Liver (tissue), 9 donors: ENCODE results near the gene NTN1. TPM values are rescaled to one million over a fixed set of nuclear protein-coding genes. Genes with fewer than 3 reads are reported as not detected.

Experiments
- DNase-seq: peaks from one replicate; pipeline ENCODE4 v3.0.0-alpha.2; 2017; ENCODE audit warnings: low spot score
- H3K27ac ChIP-seq, 2 donors: one replicate each; pipeline ENCODE4 v1.7.0; 2013; ENCODE audit warnings: inconsistent platforms in 2 of 2, low read length in 2 of 2, control low read depth in 1 of 2, low read depth in 1 of 2, mild to moderate bottlenecking in 1 of 2
- H3K27me3 ChIP-seq, 4 donors: one replicate each; pipeline versions ENCODE4 v1.6.1 to v1.7.0; 2013; ENCODE audit warnings: low read length in 3 of 4, inconsistent platforms in 1 of 4, mild to moderate bottlenecking in 1 of 4, moderate library complexity in 1 of 4; ENCODE audit not compliant: control insufficient read depth in 4 of 4, insufficient read depth in 4 of 4
- H3K36me3 ChIP-seq, 4 donors: one replicate each; pipeline versions ENCODE4 v1.6.1 to v1.7.0; 2013; ENCODE audit warnings: low read length in 3 of 4, mild to moderate bottlenecking in 3 of 4, low read depth in 1 of 4, moderate library complexity in 1 of 4; ENCODE audit not compliant: control insufficient read depth in 4 of 4, insufficient read depth in 3 of 4
- H3K4me1 ChIP-seq, 4 donors: one replicate each; pipeline versions ENCODE4 v1.6.1 to v1.7.0; 2013; ENCODE audit warnings: low read length in 3 of 4, mild to moderate bottlenecking in 3 of 4, moderate library complexity in 1 of 4; ENCODE audit not compliant: control insufficient read depth in 4 of 4, insufficient read depth in 4 of 4
- H3K4me3 ChIP-seq, 3 donors: one replicate each; pipeline versions ENCODE4 v1.6.1 to v1.7.0; 2013; ENCODE audit warnings: low read length in 3 of 3, control low read depth in 1 of 3, low read depth in 1 of 3, mild to moderate bottlenecking in 1 of 3
- H3K9ac ChIP-seq, 2 donors: one replicate each; pipeline ENCODE4 v1.7.0; 2013; ENCODE audit warnings: low read length in 2 of 2, mild to moderate bottlenecking in 2 of 2, moderate library complexity in 2 of 2, control low read depth in 1 of 2, low read depth in 1 of 2
- H3K9me3 ChIP-seq, 4 donors: one replicate each; pipeline versions ENCODE4 v1.6.1 to v1.7.0; 2013; ENCODE audit warnings: low read length in 3 of 4; ENCODE audit not compliant: control insufficient read depth in 4 of 4
- ATF3 ChIP-seq: IDR thresholded peaks from 2 replicates; pipeline ENCODE4 v1.6.1; 2016; ENCODE audit warnings: antibody characterized with exemption
- FOXA1 ChIP-seq: IDR thresholded peaks from 2 replicates; pipeline ENCODE4 v1.6.1; 2016; ENCODE audit warnings: antibody characterized with exemption
- GABPA ChIP-seq, 2 donors: IDR thresholded peaks in 1 of 2; conservative IDR thresholded peaks in 1 of 2; 2 replicates each; pipeline ENCODE4 v1.6.1; 2016; ENCODE audit warnings: antibody characterized with exemption in 2 of 2, mild to moderate bottlenecking in 1 of 2, moderate library complexity in 1 of 2
- HNF4A ChIP-seq, 2 donors: conservative IDR thresholded peaks; 2 replicates each; pipeline ENCODE4 v1.6.1; 2016; ENCODE audit warnings: antibody characterized with exemption in 2 of 2, mild to moderate bottlenecking in 2 of 2
- HNF4G ChIP-seq: IDR thresholded peaks from 2 replicates; pipeline ENCODE4 v1.6.1; 2016; ENCODE audit warnings: antibody characterized with exemption
- JUND ChIP-seq, 2 donors: IDR thresholded peaks; 2 replicates each; pipeline ENCODE4 v1.6.1; 2016; ENCODE audit warnings: antibody characterized with exemption in 2 of 2
- NR2F2 ChIP-seq: IDR thresholded peaks from 2 replicates; pipeline ENCODE4 v1.6.1; 2016; ENCODE audit warnings: antibody characterized with exemption
- RAD21 ChIP-seq, 2 donors: IDR thresholded peaks; 2 replicates each; pipeline ENCODE4 v1.6.1; 2016; ENCODE audit warnings: antibody characterized with exemption in 2 of 2, mild to moderate bottlenecking in 2 of 2
- REST ChIP-seq: IDR thresholded peaks from 2 replicates; pipeline ENCODE4 v1.6.1; 2016; ENCODE audit warnings: antibody characterized with exemption, mild to moderate bottlenecking
- RXRA ChIP-seq, 2 donors: IDR thresholded peaks; 2 replicates each; pipeline ENCODE4 v1.6.1; 2017 to 2018; ENCODE audit warnings: antibody characterized with exemption in 2 of 2, mild to moderate bottlenecking in 1 of 2
- SP1 ChIP-seq: IDR thresholded peaks from 2 replicates; pipeline ENCODE4 v1.6.1; 2018; ENCODE audit warnings: antibody characterized with exemption, mild to moderate bottlenecking
- YY1 ChIP-seq: IDR thresholded peaks from 2 replicates; pipeline ENCODE4 v1.6.1; 2016; ENCODE audit warnings: antibody characterized with exemption, mild to moderate bottlenecking
- ZBTB33 ChIP-seq: IDR thresholded peaks from 2 replicates; pipeline ENCODE4 v1.6.1; 2016; ENCODE audit warnings: antibody characterized with exemption
- WGBS: extraction: QIAGEN DNeasy Blood & Tissue Kit; methylation state at CpG from one replicate; pipeline ENCODE4 v1.1.7; 2013; 5-methylcytosine and 5-hydroxymethylcytosine counted together
- polyA plus RNA-seq, 2 donors: library from polyadenylated mRNA; stranded (reverse) in 1 of 2; unstranded in 1 of 2; fragments of 200-250 nt in 1 of 2; fragments of >200 nt in 1 of 2; fragmentation: Nextera tagmentation in 1 of 2; extraction: Ambion mirVana in 1 of 2; gene quantifications; one replicate each; pipeline versions ENCODE4 v1.2.1 to v1.2.3, GENCODE V29; 2013 to 2015
- total RNA-seq, 2 donors: library from RNA; depleted of rRNA; stranded (reverse); fragments of >200 nt; gene quantifications; one replicate each; pipeline ENCODE4 v1.2.3, GENCODE V29; 2014
- TF ChIP-seq, protein P1 (sequence below): fragments of 150-350 bp; IDR thresholded peaks from 2 replicates; pipeline ENCODE4 v1.5.1; 2017; ENCODE audit warnings: improper control_type of control experiment, low read depth, low read length; ENCODE audit not compliant: missing input control
- donor health status: healthy.
- donor health status: healthy.
- donor health status: healthy.
- donor health status: healthy.
- donor health status: healthy.

The NTN1 gene
- total and polyA plus RNA-seq, 4 donors, result 0.14 to 8.7 (median 4.3) TPM

DNA sequence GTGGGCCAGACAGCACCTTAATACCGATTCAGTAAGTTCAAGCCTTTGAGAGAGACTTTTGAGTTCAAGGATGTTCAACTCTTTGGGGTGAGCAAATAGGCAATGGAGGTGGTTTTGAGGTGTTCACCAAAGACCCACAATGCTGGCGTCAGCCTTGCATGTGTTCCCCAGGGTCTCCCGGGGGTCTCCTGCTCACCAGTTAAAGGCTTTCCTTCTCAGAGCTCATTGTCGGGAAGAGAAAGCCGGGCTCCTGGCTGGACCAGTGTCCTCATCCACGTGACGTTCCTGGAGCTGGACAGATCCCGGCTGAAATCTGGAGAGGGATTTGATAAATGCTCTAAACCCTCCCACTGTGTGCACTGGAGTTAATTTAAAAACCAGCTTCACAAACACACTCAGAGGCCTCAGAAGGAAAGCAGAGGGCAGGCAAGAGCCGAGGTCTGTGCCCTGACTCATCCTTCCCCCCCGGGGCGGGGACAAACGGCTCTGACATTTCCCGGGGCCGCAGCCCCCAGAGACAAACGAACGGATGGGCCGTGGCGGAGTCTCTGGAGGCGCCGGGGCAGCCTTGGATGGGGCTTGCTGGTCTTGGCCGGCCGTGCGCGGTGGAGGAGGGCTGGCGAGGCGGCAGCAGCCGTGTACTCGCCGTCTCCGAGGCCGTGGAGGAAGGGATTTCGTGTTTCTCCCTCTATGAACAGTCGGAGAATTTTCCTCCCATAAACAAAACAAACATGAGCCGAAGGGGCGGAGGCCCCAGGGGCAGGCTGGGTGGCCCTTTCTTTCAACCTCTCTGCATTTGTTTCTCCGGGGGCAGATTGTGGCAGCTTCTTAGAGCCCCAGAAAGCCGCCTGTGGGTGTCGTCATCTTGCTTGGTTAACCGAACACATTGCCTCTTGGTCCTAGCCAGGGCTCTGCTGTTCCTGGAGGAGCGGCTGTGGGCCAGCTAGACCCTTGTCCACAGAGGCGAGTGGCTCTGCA, 94.2 kb downstream of the NTN1 start:
- H3K9me3 ChIP-seq, result no peaks in the 10 kb centered on the region
- H3K36me3 ChIP-seq, result no peaks in the 10 kb centered on the region
- WGBS, result 38% methylated on average over 41 of the region's 41 CpGs
- no peak overlapping the region for H3K9ac ChIP-seq
- H3K27me3 ChIP-seq, result no peaks in the 10 kb centered on the region
- DNase-seq, result no peak
- TF ChIP-seq GABPA (IDR thresholded peaks at IDR 0.05 in 1 of 2, conservative IDR thresholded peaks at IDR 0.05 in 1 of 2) (no peak), HNF4A (conservative IDR thresholded peaks at IDR 0.05) (peak; percentile 20 to 24), REST (peak; percentile 63), ATF3 (peak; percentile 50), YY1 (peak; percentile 22), JUND (IDR thresholded peaks at IDR 0.05) (peak; percentile 25 to 52), FOXA1 (no peak), RAD21 (IDR thresholded peaks at IDR 0.05) (peak; percentile 76 to 77), RXRA (IDR thresholded peaks at IDR 0.05) (peak; percentile 17 to 43), SP1 (peak; percentile 22)
- TF ChIP-seq, protein P1, sequence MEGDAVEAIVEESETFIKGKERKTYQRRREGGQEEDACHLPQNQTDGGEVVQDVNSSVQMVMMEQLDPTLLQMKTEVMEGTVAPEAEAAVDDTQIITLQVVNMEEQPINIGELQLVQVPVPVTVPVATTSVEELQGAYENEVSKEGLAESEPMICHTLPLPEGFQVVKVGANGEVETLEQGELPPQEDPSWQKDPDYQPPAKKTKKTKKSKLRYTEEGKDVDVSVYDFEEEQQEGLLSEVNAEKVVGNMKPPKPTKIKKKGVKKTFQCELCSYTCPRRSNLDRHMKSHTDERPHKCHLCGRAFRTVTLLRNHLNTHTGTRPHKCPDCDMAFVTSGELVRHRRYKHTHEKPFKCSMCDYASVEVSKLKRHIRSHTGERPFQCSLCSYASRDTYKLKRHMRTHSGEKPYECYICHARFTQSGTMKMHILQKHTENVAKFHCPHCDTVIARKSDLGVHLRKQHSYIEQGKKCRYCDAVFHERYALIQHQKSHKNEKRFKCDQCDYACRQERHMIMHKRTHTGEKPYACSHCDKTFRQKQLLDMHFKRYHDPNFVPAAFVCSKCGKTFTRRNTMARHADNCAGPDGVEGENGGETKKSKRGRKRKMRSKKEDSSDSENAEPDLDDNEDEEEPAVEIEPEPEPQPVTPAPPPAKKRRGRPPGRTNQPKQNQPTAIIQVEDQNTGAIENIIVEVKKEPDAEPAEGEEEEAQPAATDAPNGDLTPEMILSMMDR, result peak; percentile 31
- H3K27ac ChIP-seq, result no peak overlapping the region
- peak overlapping the region in 1 of 3 donors; percentile 39 for H3K4me3 ChIP-seq
- H3K4me1 ChIP-seq, result peaks cover 2 to 9% (median 4%) of the 10 kb centered on the region in 4 donors

- peaks cover 2 to 9% (median 4%) of the 10 kb centered on the region in 4 donors for H3K4me1 ChIP-seq
- no peaks in the 10 kb centered on the region for H3K9me3 ChIP-seq
- H3K36me3 ChIP-seq, result no peaks in the 10 kb centered on the region
- no peak overlapping the region for H3K27ac ChIP-seq
- DNase-seq, result no peak
- no peak overlapping the region for H3K9ac ChIP-seq
- WGBS, result 85% methylated on average over 11 of the region's 11 CpGs
- no peak overlapping the region for H3K4me3 ChIP-seq
- H3K27me3 ChIP-seq, result no peaks in the 10 kb centered on the region
- TF ChIP-seq NR2F2 (no peak), REST (no peak), ZBTB33 (no peak), FOXA1 (no peak), YY1 (no peak), HNF4G (no peak), JUND (IDR thresholded peaks at IDR 0.05) (no peak), HNF4A (conservative IDR thresholded peaks at IDR 0.05) (no peak), ATF3 (no peak)
- TF ChIP-seq, protein P1, result no peak
Observed at GRCh38 chr17:9116311-9116835, 95.1 kb downstream of the NTN1 start.
